Cortex of kidney (tissue), 1 donor: ENCODE measurements around the gene BCAR3.

Experiments used
- DNase-seq: peaks from one replicate; lab custom pipeline; 2025; lab: John Stamatoyannopoulos, UW

The BCAR3 gene

DNA sequence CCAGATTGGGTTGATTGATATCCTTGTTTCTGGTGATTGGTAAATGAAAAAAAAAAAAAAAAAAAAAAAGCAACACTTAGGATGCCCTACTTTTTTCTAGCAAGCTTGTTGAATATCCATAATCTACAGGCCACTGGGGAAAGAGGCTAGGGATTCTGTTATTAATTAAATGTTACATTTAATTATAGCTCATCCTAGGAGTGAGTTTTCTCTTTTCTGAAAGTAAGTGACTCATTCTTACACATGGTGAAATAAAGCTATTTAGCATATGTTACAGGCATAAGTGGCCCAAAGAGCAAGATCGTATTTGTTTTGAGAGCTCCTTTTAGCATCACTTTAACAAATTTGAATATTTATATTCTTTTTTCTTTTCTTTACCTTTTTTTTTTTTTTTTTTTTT is 139.2 kb downstream of the BCAR3 start:
- no peak for DNase-seq

DNA sequence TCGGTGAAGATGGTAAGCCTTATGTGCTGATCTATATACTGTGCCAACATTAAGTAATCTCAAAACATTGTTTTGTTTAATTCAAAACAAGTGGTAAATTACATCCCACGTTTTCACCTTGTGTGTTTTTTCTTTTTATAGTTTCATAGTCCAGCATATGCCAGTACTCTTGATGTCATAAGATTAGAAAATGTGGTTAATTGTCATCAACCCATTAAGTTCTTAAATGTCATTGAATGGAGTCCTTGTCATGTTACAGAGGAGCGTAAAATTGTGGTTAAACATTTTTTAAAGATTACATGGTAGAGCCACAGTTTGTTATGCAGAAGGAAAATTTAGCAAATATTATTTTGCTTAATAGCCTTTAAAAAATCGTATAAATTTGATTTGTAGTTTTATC is 140.6 kb downstream of the BCAR3 start:
- no peak for DNase-seq

GRCh38 chr1:93537924-93538323 is 143.7 kb downstream of the BCAR3 start:
- DNase-seq: no peak

- no peak for DNase-seq
Measured at GRCh38 chr1:93537396-93537795, 144.2 kb downstream of the BCAR3 start.

GRCh38 chr1:93533677-93534076 is 148.0 kb downstream of the BCAR3 start:
- DNase-seq: no peak

DNA sequence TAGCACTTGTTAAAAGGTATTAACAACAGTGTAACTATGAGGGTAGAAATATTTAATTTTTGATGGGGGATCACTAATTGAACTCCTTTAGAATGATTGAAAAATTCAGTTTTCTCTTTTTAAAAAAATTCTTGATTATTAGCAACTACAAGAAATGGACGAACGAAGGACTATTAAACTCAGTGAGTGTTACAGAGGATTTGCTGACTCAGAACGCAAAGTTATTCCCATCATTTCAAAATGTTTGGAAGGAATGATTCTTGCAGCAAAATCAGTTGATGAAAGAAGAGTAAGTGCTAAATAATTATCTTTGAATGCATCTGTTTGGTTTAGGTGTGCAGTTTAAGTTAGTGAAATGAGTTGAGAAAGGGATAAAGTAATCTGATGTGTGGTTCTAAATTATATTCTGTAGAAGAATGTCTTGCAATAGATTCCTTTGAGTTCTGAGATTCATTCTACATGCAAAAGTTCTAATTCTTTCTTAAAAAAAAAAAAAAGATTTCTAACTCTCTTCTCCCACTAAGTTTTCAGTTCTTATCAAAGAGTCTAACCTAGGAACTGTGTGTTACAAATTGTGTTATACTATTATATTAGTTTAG is 148.8 kb downstream of the BCAR3 start:
- no peak for DNase-seq

DNA sequence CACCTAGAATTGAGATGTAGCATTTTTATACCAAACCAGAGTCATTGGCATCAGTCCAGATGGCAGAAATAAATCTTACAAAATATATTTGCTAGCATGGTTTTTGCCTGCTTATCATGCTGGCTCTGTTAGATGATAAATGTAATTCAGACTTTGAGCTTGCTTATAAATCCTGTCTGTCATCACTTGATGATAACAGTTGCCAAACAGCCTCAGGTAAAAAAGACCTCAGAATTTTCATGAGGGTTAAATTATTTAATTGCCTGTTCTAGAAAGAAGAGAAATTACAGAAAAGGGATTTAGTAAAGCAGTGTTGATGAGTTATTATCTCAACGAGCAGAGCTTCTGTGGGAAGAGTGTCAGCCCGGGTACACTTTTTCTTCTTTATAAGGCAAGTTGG is 150.4 kb downstream of the BCAR3 start:
- no peak for DNase-seq

DNA sequence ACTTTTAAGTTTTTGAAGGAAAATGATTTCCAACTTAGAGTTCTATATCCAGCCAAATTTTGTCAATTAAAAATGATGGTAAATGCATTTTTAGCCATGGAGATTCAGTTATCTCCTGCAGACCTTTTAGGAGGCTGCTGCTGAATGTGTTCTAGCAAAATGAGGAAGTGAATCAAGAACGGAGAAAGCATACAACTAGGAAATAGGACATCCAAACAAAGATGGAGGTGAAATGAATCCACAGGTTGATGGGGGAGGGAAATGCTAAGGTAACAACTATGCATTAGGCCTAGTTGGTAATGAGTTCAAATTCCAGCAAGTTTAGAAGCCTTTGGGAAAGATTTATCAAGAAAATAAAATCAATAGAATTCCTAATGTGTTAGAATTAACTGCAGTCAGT is 153.2 kb downstream of the BCAR3 start:
- no peak for DNase-seq

GRCh38 chr1:93526431-93526830 is 155.2 kb downstream of the BCAR3 start:
- no peak for DNase-seq

DNA sequence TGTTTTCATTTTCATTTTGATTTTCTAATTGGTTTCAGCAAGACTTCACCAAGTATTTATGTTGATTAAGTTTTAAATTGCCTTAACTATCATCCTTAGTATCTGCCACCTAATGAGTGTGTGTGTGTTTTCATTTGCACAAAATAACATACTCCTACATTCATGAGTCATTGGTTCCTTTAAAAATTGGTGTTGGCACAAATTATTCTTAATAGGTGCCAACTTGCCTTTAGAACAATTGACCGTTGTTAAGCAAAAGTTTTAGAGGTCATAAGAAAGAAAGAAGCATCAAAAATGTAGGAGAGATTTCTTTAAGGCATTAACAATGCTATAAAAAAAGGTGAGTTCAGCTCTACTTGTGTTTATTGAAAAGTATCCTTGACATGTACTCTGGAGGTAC is 156.2 kb downstream of the BCAR3 start:
- DNase-seq: no peak

- DNase-seq: no peak
Measured at GRCh38 chr1:93522721-93523120, 158.9 kb downstream of the BCAR3 start.

DNA sequence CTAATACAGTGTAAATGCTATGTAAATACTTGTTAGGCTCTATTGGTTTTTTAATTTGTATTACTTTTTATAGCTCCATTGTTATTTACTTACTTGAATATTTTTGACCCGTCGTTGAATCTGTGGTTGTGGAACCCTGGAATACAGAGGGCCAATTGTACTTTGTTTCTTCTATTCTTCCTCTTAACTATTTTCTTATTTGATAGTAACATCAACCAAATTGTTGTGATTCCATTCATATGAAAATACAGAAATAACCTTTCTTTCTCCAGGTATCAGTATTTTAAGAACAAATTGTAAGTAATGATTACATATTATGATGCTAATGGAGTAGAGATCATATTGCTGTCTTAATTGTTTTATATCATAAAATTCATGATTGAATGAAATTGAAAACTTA is 160.0 kb downstream of the BCAR3 start:
- DNase-seq: no peak

DNA sequence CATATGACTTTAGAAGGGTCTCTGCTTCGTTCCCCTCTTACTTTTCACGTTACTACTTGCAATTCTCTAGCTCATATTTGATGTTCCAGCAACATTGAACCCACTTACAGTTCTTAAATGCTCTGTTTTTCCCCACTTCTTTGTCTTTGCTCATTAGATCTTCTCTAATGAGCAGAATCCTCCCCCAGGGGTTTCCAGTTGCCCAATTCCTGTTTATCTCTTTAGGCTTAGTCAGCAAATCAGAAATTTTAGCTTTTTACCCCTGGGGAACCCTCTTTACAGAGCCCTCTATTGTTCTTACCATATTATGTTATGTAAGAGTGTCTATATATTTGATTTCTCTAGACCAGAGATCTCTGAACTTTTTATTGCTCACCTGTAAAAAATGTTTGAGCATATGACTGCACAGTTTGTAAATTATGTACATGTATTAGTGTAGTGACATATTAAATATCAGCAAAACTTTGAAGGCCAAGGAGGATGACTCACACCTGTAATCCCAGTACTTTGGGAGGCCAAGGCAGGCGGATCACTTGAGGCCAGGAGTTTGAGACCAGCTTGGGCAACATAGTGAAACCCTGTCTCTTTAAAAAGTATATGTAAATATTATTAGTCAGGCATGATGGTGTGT is 162.3 kb downstream of the BCAR3 start:
- no peak for DNase-seq

DNA sequence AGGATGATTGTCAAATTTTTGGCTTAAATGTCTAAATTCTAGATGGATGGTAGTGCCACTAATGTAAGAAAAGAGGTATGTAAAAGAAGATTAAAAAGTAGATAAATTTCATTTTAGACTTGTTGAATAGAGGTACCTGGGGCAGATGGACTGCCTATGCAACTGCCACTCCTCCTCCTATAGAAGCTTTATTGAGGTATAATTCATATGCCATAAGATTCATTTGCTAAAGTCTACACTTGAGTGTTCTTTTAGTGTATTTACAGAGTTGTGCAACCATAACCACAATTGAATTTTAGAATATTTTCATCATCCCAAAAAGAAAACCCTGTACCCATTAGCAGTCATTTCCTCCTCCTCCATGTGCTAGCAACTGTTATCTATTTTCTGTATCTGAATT is 163.1 kb downstream of the BCAR3 start:
- no peak for DNase-seq

- no peak for DNase-seq
Measured at GRCh38 chr1:93516164-93516563, 165.5 kb downstream of the BCAR3 start.
